GM12875 (cell line): Measurements from ENCODE around the gene POU2F2.

Experiments used
- H3K4me3 ChIP-seq: one replicate; pipeline ENCODE4 v1.5.1; 2011; ENCODE audit warnings: low read depth, low read length, control low read depth
- CTCF ChIP-seq: IDR thresholded peaks from 2 replicates; pipeline ENCODE4 v1.5.1; 2011; ENCODE audit warnings: low read depth, mild to moderate bottlenecking, control low read depth, inconsistent platforms, low read length, moderate library complexity, borderline replicate concordance; ENCODE audit not compliant: insufficient read depth

POU2F2 gene

GRCh38 chr19:42067315-42067888, 64.8 kb downstream of the POU2F2 start:
- no peak for TF ChIP-seq CTCF

DNA sequence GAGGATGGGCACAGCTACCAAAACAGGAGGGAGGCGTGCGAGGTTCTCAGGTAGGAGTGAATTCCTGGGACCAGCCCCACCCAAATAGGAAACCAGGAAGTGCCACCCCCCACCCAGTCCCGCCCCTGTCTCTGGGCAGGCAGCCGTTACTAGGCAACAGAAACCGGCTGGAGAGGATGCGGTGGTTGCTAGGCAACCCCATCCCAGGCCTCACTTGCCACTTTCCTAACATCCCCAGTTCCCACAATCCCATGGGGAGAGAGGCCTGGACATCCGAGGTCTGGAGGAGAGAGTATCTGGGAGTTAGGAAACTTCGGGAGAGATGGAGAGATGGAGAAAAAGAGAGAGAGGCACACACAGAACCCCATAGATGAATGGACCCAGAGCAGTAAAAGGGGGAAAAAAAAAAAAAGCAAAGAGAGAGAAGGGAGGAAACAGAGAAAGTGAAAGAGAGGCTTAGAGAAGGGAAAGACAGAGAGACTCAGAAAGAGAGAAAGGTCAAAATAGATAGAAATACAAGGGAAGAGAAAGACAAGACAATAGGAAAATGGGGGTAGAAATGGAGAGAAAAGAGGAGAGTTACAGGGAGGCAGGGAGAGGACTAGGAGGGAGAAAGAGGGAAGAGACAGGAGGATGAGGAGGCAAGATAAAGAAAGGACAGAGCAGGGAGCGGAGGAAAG, 66.0 kb downstream of the POU2F2 start:
- H3K4me3 ChIP-seq: no peak overlapping the region
- TF ChIP-seq CTCF: no peak

More at GRCh38 chr19:42067315-42067888, 64.8 kb downstream of the POU2F2 start:
- H3K4me3 ChIP-seq: no peak overlapping the region

DNA sequence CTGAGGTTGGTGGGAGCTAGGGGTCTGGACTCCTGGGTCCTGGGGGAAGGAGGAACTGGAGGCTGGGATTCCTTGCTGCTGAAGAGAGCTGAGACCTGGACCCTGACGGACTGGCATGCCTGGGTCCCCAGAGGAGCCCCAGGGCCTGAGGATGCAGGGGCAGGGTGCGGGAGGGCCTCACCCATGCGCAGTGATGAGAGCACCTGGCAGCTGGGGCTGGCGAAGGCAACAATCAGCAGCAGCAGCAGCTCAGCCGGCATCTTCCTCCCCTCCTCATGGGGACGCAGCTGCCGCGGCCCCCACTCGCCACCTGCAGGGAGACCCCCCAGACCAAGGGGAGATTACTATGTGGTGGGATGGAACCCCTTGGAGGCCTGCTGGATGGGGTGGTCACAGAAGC, 66.7 kb downstream of the POU2F2 start:
- no peak overlapping the region for H3K4me3 ChIP-seq
- no peak for TF ChIP-seq CTCF

DNA sequence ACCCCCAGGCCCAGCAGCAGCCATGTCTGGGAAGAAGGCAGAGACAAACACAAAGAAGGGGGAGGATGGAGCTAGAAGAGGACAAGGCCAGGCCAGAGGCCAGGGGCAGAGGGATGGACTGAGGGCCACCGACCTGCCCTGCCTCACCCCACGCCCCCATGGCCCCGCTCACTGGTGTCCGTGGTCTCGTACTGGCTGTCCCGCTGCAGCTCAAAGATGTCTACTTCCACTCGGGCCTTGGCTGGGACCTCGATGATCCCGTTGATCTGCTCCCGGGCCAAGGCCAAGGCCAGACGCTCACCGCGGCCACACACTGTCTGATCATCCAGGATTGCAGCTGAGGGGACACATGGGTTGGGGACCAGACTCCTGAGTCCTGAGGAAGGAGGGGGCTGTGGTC, 67.2 kb downstream of the POU2F2 start:
- no peak for TF ChIP-seq CTCF
- no peak overlapping the region for H3K4me3 ChIP-seq

GRCh38 chr19:42064432-42064831, 67.8 kb downstream of the POU2F2 start:
- TF ChIP-seq CTCF: no peak
- no peak overlapping the region for H3K4me3 ChIP-seq

DNA sequence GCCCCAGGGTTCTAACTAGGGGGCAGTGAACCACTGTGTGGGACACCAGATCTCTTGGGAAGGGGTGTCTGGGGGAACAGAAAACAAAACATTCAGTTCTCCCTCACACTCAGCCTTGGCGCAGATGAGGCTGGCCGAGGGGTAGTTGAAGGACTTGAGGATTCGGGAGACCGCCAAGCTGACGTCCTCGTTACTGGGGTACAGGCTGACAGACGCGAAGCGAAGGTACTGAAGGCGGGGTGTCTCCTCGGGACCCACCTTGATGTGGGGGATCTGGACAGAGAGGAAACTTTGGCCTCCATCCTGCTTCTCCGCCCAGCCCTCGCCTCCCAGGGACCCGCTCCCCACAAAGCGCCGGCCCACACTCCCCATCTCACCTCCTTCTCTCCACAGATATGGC, 69.9 kb downstream of the POU2F2 start:
- TF ChIP-seq CTCF: no peak
- no peak overlapping the region for H3K4me3 ChIP-seq

GRCh38 chr19:42060117-42060516, 72.1 kb downstream of the POU2F2 start:
- H3K4me3 ChIP-seq: no peak overlapping the region
- TF ChIP-seq CTCF: no peak
